ENCODE data around the gene PAPOLA. TPM values are rescaled to one million over a fixed set of nuclear protein-coding genes. Genes with fewer than 3 reads are reported as not detected.

Gene PAPOLA
- total RNA-seq, 1 donor from 2014 or later, result 235 TPM

GRCh38 chr14:96514694-96515093, 12.5 kb downstream of the PAPOLA start:
- Mint-ChIP-seq H3K36me3 (peaks cover 12% of the 10 kb centered on the region), H3K4me3 (no peak overlapping the region), H3K9me3 (peaks cover 3% of the 10 kb centered on the region), H3K27me3 (ENCODE audit: insufficient read depth, low read depth) (peaks cover 2% of the 10 kb centered on the region), H3K27ac (no peak overlapping the region), H3K4me1 (peaks cover 12% of the 10 kb centered on the region)
- TF ChIP-seq CTCF (IDR thresholded peaks at IDR 0.05) (no peak), EZH2phosphoT487 (IDR thresholded peaks at IDR 0.05) (no peak)
- Histone ChIP-seq H3K36me3 (no peaks in the 10 kb centered on the region), H3K27me3 (no peaks in the 10 kb centered on the region), H3K9ac (no peak overlapping the region), H2AFZ (replicated peaks) (no peak overlapping the region), H3K27ac (no peak overlapping the region), H4K20me1 (ENCODE audit: low read depth) (peaks cover 100% of the 10 kb centered on the region), H3K79me2 (ENCODE audit: low read depth) (peaks cover 100% of the 10 kb centered on the region), H3F3A (ENCODE audit: low read depth) (peaks cover 7% of the 10 kb centered on the region), H3K9me3 (ENCODE audit: low read depth) (no peaks in the 10 kb centered on the region), H3K4me2 (no peak overlapping the region), H3K4me3 (no peak overlapping the region), H3K4me1 (peaks cover 22% of the 10 kb centered on the region)
- no peak for DNase-seq (ENCODE audit: low spot score)

- no peak overlapping the region for H3K4me3 Mint-ChIP-seq
- H3K27me3 Mint-ChIP-seq (ENCODE audit: insufficient read depth, low read depth), result peaks cover 2% of the 10 kb centered on the region
- peaks cover 9% of the 10 kb centered on the region for H3K36me3 Mint-ChIP-seq
- peaks cover 100% of the 10 kb centered on the region for H4K20me1 ChIP-seq (ENCODE audit: low read depth)
- peaks cover 4% of the 10 kb centered on the region for H3F3A ChIP-seq (ENCODE audit: low read depth)
- peaks cover 22% of the 10 kb centered on the region for H3K4me1 ChIP-seq
- peaks cover 100% of the 10 kb centered on the region for H3K79me2 ChIP-seq (ENCODE audit: low read depth)
- H3K9me3 Mint-ChIP-seq, result no peaks in the 10 kb centered on the region
- H3K4me1 Mint-ChIP-seq, result peaks cover 12% of the 10 kb centered on the region
- H3K9me3 ChIP-seq (ENCODE audit: low read depth), result no peaks in the 10 kb centered on the region
- no peak overlapping the region for H3K4me3 ChIP-seq
- TF ChIP-seq EZH2phosphoT487 (IDR thresholded peaks at IDR 0.05), result no peak
- no peak for TF ChIP-seq EZH2 (IDR thresholded peaks at IDR 0.05)
- TF ChIP-seq CTCF (IDR thresholded peaks at IDR 0.05), result no peak
- no peaks in the 10 kb centered on the region for H3K27me3 ChIP-seq
- H3K27ac Mint-ChIP-seq, result no peak overlapping the region
- H3K36me3 ChIP-seq, result peaks cover 2% of the 10 kb centered on the region
- no peak overlapping the region for H3K4me2 ChIP-seq
- H3K27ac ChIP-seq, result no peak overlapping the region
- H3K9ac ChIP-seq, result no peak overlapping the region
- no peak for DNase-seq (ENCODE audit: low spot score)
- H2AFZ ChIP-seq (replicated peaks), result no peak overlapping the region
These were observed 13.5 kb downstream of the PAPOLA start for GRCh38 chr14:96515731-96516130.

GRCh38 chr14:96516351-96516750, 14.2 kb downstream of the PAPOLA start:
- Histone ChIP-seq H3K9ac (no peak overlapping the region), H4K20me1 (ENCODE audit: low read depth) (peaks cover 98% of the 10 kb centered on the region), H3K79me2 (ENCODE audit: low read depth) (peaks cover 100% of the 10 kb centered on the region), H3K4me1 (peaks cover 22% of the 10 kb centered on the region), H3K27ac (no peak overlapping the region), H3F3A (ENCODE audit: low read depth) (peaks cover 4% of the 10 kb centered on the region), H3K27me3 (no peaks in the 10 kb centered on the region), H3K36me3 (peaks cover 9% of the 10 kb centered on the region), H3K4me2 (no peak overlapping the region), H3K4me3 (no peak overlapping the region), H3K9me3 (ENCODE audit: low read depth) (no peaks in the 10 kb centered on the region), H2AFZ (replicated peaks) (no peak overlapping the region)
- Mint-ChIP-seq H3K27ac (no peak overlapping the region), H3K4me3 (no peak overlapping the region), H3K36me3 (peaks cover 8% of the 10 kb centered on the region), H3K27me3 (ENCODE audit: insufficient read depth, low read depth) (peaks cover 2% of the 10 kb centered on the region), H3K4me1 (peaks cover 12% of the 10 kb centered on the region), H3K9me3 (no peaks in the 10 kb centered on the region)
- DNase-seq (ENCODE audit: low spot score), result no peak
- TF ChIP-seq EZH2phosphoT487 (IDR thresholded peaks at IDR 0.05) (no peak), CTCF (IDR thresholded peaks at IDR 0.05) (no peak), EZH2 (IDR thresholded peaks at IDR 0.05) (no peak)

Measured in neural progenitor cell (in vitro differentiated cells).